Measurements from ENCODE around the gene CBX8. TPM values are rescaled to one million over a fixed set of nuclear protein-coding genes. Genes with fewer than 3 reads are reported as not detected.

Gene CBX8
- total and polyA plus RNA-seq, 2 of the 13 experiments (the other 11 are each of a cell fraction or from before 2014, with no cell fraction given) = 0.34 to 12.6 TPM

DNA sequence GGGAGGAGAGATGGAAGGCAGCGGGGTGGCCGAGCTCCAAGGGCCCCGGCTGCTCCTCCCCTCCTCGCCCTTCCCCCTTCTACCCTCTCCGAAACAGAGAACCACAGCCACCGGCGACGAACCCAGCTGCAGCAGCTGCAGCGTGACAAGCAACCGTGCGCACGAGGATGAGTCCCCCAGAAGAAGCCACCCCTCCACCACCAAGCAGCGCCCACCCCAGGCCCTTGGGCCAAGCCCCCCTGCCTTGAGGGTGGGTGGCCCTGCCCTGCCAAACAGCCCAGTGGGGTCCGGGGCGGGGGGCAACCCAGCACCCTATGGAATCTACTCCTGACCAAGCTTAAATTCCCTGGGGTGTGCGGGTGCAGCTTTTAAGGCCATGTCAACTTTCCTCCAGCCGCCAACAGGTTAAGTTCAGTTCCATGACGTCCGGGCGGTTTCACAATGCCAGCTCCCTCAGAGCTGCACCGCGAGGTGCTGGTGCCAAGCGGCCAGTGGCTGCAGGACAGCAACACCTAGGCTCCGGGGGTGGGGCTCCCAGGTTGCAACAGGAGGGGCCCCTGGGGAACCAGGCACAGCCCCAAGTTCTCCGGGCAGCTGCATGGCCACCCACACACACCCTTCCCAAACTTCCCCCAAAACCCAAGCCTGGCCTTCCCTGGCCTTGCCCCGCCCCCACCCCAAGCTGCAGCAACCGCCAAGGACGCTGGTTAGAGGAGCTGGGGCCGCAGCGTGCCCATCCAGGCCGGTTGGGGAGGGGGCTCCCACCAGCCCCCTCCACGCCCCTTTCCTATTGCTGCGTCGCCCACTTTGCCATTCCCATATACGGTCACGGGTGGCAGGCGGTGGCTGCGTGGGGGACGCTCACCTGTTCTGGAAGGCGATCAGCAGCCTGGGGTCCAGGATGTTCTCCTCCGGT lies 40.4 kb upstream of the CBX8 start (continued):
- no peak for TF ChIP-seq SIX4 (CRISPR knock-in tag; IDR thresholded peaks at IDR 0.05)
- TF ChIP-seq MZF1 (CRISPR knock-in tag; IDR thresholded peaks at IDR 0.05; ENCODE audit: borderline replicate concordance) = no peak
- TF ChIP-seq ZNF543 (CRISPR knock-in tag; IDR thresholded peaks at IDR 0.05) = no peak
- 0 out of 3 replicates have a peak, but pooled peaks have one; percentile 50 for TF ChIP-seq MXI1 (IDR thresholded peaks at IDR 0.05; ENCODE audit: borderline replicate concordance, low read depth, low read length)
- peak; percentile 68; the same call in 1 of the 2 replicates for TF ChIP-seq HOXA3 (CRISPR knock-in tag; IDR thresholded peaks at IDR 0.05)
- TF ChIP-seq ZNF12 (CRISPR knock-in tag; IDR thresholded peaks at IDR 0.05) = no peak; the same call in 1 of the 2 replicates
- no peak; the same call in 1 of the 2 replicates for TF ChIP-seq KLF11 (CRISPR knock-in tag; IDR thresholded peaks at IDR 0.05)
- TF ChIP-seq SIX1 (CRISPR knock-in tag; IDR thresholded peaks at IDR 0.05; ENCODE audit: borderline replicate concordance) = no peak
- no peak for TF ChIP-seq CHCHD3 (CRISPR knock-in tag; IDR thresholded peaks at IDR 0.05)
- no peak for TF ChIP-seq ZNF256 (CRISPR knock-in tag; conservative IDR thresholded peaks at IDR 0.05)
- TF ChIP-seq ZNF230 (CRISPR knock-in tag; IDR thresholded peaks at IDR 0.05) = no peak; the same call in 1 of the 2 replicates
- TF ChIP-seq NR2F2 (IDR thresholded peaks at IDR 0.05; ENCODE audit: borderline replicate concordance, low read depth) = no peak
- no peak for TF ChIP-seq ZNF670 (CRISPR knock-in tag; IDR thresholded peaks at IDR 0.05; ENCODE audit: borderline replicate concordance)
- TF ChIP-seq ZBTB46 (CRISPR knock-in tag; IDR thresholded peaks at IDR 0.05; ENCODE audit: borderline replicate concordance) = no peak
- TF ChIP-seq, protein P1, sequence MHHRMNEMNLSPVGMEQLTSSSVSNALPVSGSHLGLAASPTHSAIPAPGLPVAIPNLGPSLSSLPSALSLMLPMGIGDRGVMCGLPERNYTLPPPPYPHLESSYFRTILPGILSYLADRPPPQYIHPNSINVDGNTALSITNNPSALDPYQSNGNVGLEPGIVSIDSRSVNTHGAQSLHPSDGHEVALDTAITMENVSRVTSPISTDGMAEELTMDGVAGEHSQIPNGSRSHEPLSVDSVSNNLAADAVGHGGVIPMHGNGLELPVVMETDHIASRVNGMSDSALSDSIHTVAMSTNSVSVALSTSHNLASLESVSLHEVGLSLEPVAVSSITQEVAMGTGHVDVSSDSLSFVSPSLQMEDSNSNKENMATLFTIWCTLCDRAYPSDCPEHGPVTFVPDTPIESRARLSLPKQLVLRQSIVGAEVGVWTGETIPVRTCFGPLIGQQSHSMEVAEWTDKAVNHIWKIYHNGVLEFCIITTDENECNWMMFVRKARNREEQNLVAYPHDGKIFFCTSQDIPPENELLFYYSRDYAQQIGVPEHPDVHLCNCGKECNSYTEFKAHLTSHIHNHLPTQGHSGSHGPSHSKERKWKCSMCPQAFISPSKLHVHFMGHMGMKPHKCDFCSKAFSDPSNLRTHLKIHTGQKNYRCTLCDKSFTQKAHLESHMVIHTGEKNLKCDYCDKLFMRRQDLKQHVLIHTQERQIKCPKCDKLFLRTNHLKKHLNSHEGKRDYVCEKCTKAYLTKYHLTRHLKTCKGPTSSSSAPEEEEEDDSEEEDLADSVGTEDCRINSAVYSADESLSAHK (CRISPR knock-in tag; IDR thresholded peaks at IDR 0.05; ENCODE audit: borderline replicate concordance) = no peak
- TF ChIP-seq HOXA7 (CRISPR knock-in tag; IDR thresholded peaks at IDR 0.05) = no peak
- TF ChIP-seq NFKB2 (CRISPR knock-in tag; IDR thresholded peaks at IDR 0.05; ENCODE audit: borderline replicate concordance) = no peak; the same call in 1 of the 2 replicates
- peak; percentile 73; the same call in 1 of the 2 replicates for TF ChIP-seq ATF2 (CRISPR knock-in tag; IDR thresholded peaks at IDR 0.05)
- no peak for TF ChIP-seq DPF2 (CRISPR knock-in tag; IDR thresholded peaks at IDR 0.05; ENCODE audit: borderline replicate concordance, low read depth)
- no peak for TF ChIP-seq ATAD3A (CRISPR knock-in tag; IDR thresholded peaks at IDR 0.05)
- TF ChIP-seq ZSCAN29 (CRISPR knock-in tag; conservative IDR thresholded peaks at IDR 0.05) = no peak
- TF ChIP-seq ARNT (IDR thresholded peaks at IDR 0.05) = no peak
- no peak for TF ChIP-seq KAT8 (CRISPR knock-in tag; IDR thresholded peaks at IDR 0.05)
- TF ChIP-seq ZFP82 (CRISPR knock-in tag; IDR thresholded peaks at IDR 0.05; ENCODE audit: borderline replicate concordance) = no peak

All from HepG2 (cell line).